ENCODE data around the gene SLC25A22. TPM values are rescaled to one million over a fixed set of nuclear protein-coding genes. Genes with fewer than 3 reads are reported as not detected.

SLC25A22 gene
- total RNA-seq, 3 donors from 2014 or later = 2.7 to 11.5 (median 4.7) TPM

DNA sequence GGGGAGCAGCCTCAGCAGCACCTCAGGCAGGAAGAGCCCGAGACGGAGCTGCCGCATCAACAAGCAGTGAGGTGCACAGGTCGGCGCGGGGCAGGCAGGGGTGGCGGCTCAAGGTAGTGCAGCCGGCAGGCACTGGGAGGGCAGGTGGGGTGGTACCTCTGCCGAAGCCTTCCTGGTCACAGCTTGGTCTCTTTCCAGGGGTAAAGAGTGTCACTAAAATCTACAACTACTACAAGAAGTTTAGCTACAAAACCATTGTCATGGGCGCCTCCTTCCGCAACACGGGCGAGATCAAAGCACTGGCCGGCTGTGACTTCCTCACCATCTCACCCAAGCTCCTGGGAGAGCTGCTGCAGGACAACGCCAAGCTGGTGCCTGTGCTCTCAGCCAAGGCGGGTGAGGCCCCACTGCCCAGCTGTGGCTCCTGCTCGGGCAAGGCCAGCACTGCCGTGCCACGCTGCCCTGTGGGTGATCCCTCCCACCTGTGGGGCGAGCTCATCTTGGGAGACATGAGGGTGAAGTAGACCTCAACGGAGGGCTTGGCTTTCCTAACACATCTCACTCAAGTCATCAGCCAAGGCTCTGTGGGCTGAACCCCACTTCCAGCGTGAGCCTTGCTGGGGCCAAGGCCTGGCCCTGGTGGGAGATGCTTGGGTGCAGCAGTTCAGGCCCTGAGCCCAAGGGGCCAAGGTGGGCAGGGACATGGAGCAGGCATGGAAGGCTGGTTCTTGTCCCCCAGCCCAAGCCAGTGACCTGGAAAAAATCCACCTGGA, 34.3 kb downstream of the SLC25A22 start:
- H3K27me3 ChIP-seq = no peaks in the 10 kb centered on the region
- H3K9me3 ChIP-seq = no peaks in the 10 kb centered on the region
- H3K4me3 ChIP-seq = no peak overlapping the region
- H3K36me3 ChIP-seq = no peaks in the 10 kb centered on the region
- no peak for DNase-seq (ENCODE audit: low spot score in 2 of 2)
- TF ChIP-seq POLR2AphosphoS5 (IDR thresholded peaks at IDR 0.05) (no peak), POLR2A (IDR thresholded peaks at IDR 0.05) (no peak)
- TF ChIP-seq, protein P1, sequence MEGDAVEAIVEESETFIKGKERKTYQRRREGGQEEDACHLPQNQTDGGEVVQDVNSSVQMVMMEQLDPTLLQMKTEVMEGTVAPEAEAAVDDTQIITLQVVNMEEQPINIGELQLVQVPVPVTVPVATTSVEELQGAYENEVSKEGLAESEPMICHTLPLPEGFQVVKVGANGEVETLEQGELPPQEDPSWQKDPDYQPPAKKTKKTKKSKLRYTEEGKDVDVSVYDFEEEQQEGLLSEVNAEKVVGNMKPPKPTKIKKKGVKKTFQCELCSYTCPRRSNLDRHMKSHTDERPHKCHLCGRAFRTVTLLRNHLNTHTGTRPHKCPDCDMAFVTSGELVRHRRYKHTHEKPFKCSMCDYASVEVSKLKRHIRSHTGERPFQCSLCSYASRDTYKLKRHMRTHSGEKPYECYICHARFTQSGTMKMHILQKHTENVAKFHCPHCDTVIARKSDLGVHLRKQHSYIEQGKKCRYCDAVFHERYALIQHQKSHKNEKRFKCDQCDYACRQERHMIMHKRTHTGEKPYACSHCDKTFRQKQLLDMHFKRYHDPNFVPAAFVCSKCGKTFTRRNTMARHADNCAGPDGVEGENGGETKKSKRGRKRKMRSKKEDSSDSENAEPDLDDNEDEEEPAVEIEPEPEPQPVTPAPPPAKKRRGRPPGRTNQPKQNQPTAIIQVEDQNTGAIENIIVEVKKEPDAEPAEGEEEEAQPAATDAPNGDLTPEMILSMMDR (IDR thresholded peaks at IDR 0.05) = no peak
- intact Hi-C loops (cut with DNase I; ENCODE audit: low total_unique reads) = no loop called here
- H3K27ac ChIP-seq = peak overlapping the region; percentile 61 to 73
- peaks cover 0 to 4% of the 10 kb centered on the region in 2 donors for H3K4me1 ChIP-seq

GRCh38 chr11:763073-763463, 35.0 kb downstream of the SLC25A22 start:
- H3K27me3 ChIP-seq = no peaks in the 10 kb centered on the region
- intact Hi-C loops (cut with DNase I; ENCODE audit: low total_unique reads) = no loop called here
- no peak for TF ChIP-seq POLR2A (IDR thresholded peaks at IDR 0.05)
- no peak for TF ChIP-seq POLR2AphosphoS5 (IDR thresholded peaks at IDR 0.05)
- TF ChIP-seq, protein P1 (IDR thresholded peaks at IDR 0.05) = no peak
- peaks cover 0 to 4% of the 10 kb centered on the region in 2 donors for H3K4me1 ChIP-seq
- H3K9me3 ChIP-seq = no peaks in the 10 kb centered on the region
- no peak overlapping the region for H3K4me3 ChIP-seq
- no peaks in the 10 kb centered on the region for H3K36me3 ChIP-seq
- peak overlapping the region; percentile 71 to 73 for H3K27ac ChIP-seq
- peak in 1 of 2 donors; percentile 68 for DNase-seq (ENCODE audit: low spot score in 2 of 2)

GRCh38 chr11:762421-763072, 35.5 kb downstream of the SLC25A22 start:
- TF ChIP-seq POLR2AphosphoS5 (IDR thresholded peaks at IDR 0.05) (peak in 2 of 3 donors; percentile 7 to 15), POLR2A (IDR thresholded peaks at IDR 0.05) (no peak)
- TF ChIP-seq, protein P1 (IDR thresholded peaks at IDR 0.05) = peak in 2 of 3 donors; percentile 10 to 43
- H3K27ac ChIP-seq = peak overlapping the region; percentile 71 to 73
- DNase-seq (ENCODE audit: low spot score in 2 of 2) = peak in 1 of 2 donors; percentile 54
- peaks cover 0 to 4% of the 10 kb centered on the region in 2 donors for H3K4me1 ChIP-seq
- no peaks in the 10 kb centered on the region for H3K9me3 ChIP-seq
- intact Hi-C loops (cut with DNase I; ENCODE audit: low total_unique reads) = no loop called here
- H3K4me3 ChIP-seq = no peak overlapping the region
- no peaks in the 10 kb centered on the region for H3K27me3 ChIP-seq
- no peaks in the 10 kb centered on the region for H3K36me3 ChIP-seq

DNA sequence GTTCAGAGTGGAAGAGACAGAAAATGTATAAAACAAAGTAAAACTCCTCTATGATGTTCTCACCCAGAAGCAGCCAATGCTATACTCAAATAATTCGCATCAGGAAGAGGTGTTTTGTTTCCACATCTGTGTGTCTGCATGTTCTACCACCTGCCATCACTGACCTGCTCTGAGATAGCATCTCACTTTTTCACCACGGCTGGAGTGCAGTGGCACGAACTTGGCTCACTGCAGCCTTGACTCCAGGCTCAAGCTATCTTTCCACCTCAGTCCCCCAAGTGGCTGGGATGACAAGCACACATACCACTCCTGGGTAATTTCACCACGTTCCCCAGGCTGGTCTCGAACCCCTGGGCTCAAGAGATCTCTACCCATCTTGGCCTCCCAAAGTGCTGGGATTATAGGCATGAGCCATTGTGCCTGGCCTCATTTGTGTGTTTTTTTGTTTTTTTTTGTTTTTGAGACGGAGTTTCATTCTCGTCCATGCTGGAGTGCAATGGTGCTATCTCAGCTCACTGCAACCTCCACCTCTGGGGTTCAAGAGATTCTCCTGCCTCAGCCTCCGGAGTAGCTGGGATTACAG, 36.5 kb downstream of the SLC25A22 start:
- Histone ChIP-seq H3K9me3 (no peaks in the 10 kb centered on the region), H3K27me3 (no peaks in the 10 kb centered on the region), H3K27ac (peak overlapping the region; percentile 71 to 73), H3K4me3 (no peak overlapping the region), H3K4me1 (peaks cover 0 to 4% of the 10 kb centered on the region in 2 donors), H3K36me3 (no peaks in the 10 kb centered on the region)
- intact Hi-C loops (cut with DNase I; ENCODE audit: low total_unique reads) = no loop called here
- TF ChIP-seq POLR2A (IDR thresholded peaks at IDR 0.05) (no peak), POLR2AphosphoS5 (IDR thresholded peaks at IDR 0.05) (no peak)
- TF ChIP-seq, protein P1 (IDR thresholded peaks at IDR 0.05) = no peak
- DNase-seq (ENCODE audit: low spot score in 2 of 2) = no peak

GRCh38 chr11:760236-760635, 37.8 kb downstream of the SLC25A22 start:
- intact Hi-C loops (cut with DNase I; ENCODE audit: low total_unique reads) = no loop called here
- DNase-seq (ENCODE audit: low spot score in 2 of 2) = no peak
- Histone ChIP-seq H3K4me3 (no peak overlapping the region), H3K36me3 (no peaks in the 10 kb centered on the region), H3K4me1 (peaks cover 0 to 4% of the 10 kb centered on the region in 2 donors), H3K27ac (no peak overlapping the region), H3K27me3 (no peaks in the 10 kb centered on the region), H3K9me3 (no peaks in the 10 kb centered on the region)
- TF ChIP-seq, protein P1 (IDR thresholded peaks at IDR 0.05) = no peak
- no peak for TF ChIP-seq POLR2AphosphoS5 (IDR thresholded peaks at IDR 0.05)
- no peak for TF ChIP-seq POLR2A (IDR thresholded peaks at IDR 0.05)

All from breast epithelium (tissue), 4 donors.